ENCODE results near the gene LRRC66.

The LRRC66 gene

GRCh38 chr4:52019936-52020657, at the start of gene LRRC66:
LRRC66 (minus strand) TSS chr4:52020363; CDS start chr4:52017613, 2,750 bp downstream.
- TF ChIP-seq CTCF (IDR thresholded peaks at IDR 0.05; ENCODE audit: control insufficient read depth, insufficient read depth, low read depth, low read length, missing control alignments) = no peak
- no peak for DNase-seq (ENCODE audit: low read depth)
- H3K4me3 ChIP-seq (ENCODE audit: control insufficient read depth, low read depth, low read length) = no peak within 1 kb of the TSS

- no peak for DNase-seq (ENCODE audit: low read depth)
- H3K4me3 ChIP-seq (ENCODE audit: control insufficient read depth, low read depth, low read length) = no peak overlapping the region
- no peak for TF ChIP-seq CTCF (IDR thresholded peaks at IDR 0.05; ENCODE audit: control insufficient read depth, insufficient read depth, low read depth, low read length, missing control alignments)
Measured at GRCh38 chr4:52069571-52069970, 49.4 kb upstream of the LRRC66 start.

GRCh38 chr4:52059372-52059771, 39.2 kb upstream of the LRRC66 start:
- no peak overlapping the region for H3K4me3 ChIP-seq (ENCODE audit: control insufficient read depth, low read depth, low read length)
- no peak for TF ChIP-seq CTCF (IDR thresholded peaks at IDR 0.05; ENCODE audit: control insufficient read depth, insufficient read depth, low read depth, low read length, missing control alignments)
- DNase-seq (ENCODE audit: low read depth) = peak; percentile 23

GRCh38 chr4:52058275-52058674, 38.1 kb upstream of the LRRC66 start:
- TF ChIP-seq CTCF (IDR thresholded peaks at IDR 0.05; ENCODE audit: control insufficient read depth, insufficient read depth, low read depth, low read length, missing control alignments) = no peak
- H3K4me3 ChIP-seq (ENCODE audit: control insufficient read depth, low read depth, low read length) = no peak overlapping the region
- DNase-seq (ENCODE audit: low read depth) = no peak

GRCh38 chr4:52057196-52057595, 37.0 kb upstream of the LRRC66 start:
- no peak for DNase-seq (ENCODE audit: low read depth)
- no peak for TF ChIP-seq CTCF (IDR thresholded peaks at IDR 0.05; ENCODE audit: control insufficient read depth, insufficient read depth, low read depth, low read length, missing control alignments)
- no peak overlapping the region for H3K4me3 ChIP-seq (ENCODE audit: control insufficient read depth, low read depth, low read length)

GRCh38 chr4:52054254-52054653, 34.1 kb upstream of the LRRC66 start:
- no peak for DNase-seq (ENCODE audit: low read depth)
- no peak for TF ChIP-seq CTCF (IDR thresholded peaks at IDR 0.05; ENCODE audit: control insufficient read depth, insufficient read depth, low read depth, low read length, missing control alignments)
- no peak overlapping the region for H3K4me3 ChIP-seq (ENCODE audit: control insufficient read depth, low read depth, low read length)

Data from AG09309 (cell line).